Activated CD8-positive, alpha-beta memory T cell treated with anti-CD3 and anti-CD28 coated beads, Interleukin-2, amount 50 U/mL, for 1 hour (primary cell): ENCODE measurements around the gene NOS1AP.

Experiments used
- DNase-seq: peaks from one replicate; pipeline ENCODE4 v3.0.0-alpha.2; 2020; ENCODE audit errors: extremely low read depth

Gene NOS1AP

DNA sequence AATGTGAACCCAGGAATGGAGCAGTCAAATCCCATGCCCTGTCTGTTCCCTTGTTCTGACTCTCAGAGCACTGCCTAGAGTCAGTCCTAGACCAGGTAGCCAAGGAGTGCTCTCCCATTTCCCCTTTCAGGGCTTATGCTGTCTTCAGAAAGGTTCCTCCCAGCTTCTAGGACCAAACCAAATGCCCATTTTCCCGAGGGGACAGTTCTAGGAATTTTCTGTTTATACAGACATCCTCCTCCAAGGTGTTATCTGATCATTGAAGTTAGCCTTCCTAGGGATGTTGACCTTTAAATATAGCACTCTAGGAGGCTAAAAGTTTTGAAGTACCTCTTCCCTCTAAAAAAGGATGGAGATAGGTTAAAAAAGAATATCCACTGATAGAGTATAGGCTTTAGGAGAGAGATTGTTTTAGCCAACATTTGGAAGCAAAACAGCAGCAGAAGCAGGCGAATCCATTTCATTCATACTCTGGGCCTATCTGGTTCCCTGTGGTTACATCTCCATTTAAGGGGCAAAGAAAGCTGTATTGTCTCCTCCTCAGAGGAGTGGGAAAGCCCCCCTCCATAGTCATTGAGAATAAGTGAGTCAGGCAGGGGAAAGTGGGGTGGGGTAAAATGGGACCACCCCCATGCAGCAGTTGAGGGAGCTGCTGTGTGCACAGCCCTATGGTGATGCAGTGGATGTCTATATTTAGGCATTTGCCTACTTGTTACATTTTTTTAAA is 180.7 kb downstream of the NOS1AP start:
- DNase-seq, result no peak

DNA sequence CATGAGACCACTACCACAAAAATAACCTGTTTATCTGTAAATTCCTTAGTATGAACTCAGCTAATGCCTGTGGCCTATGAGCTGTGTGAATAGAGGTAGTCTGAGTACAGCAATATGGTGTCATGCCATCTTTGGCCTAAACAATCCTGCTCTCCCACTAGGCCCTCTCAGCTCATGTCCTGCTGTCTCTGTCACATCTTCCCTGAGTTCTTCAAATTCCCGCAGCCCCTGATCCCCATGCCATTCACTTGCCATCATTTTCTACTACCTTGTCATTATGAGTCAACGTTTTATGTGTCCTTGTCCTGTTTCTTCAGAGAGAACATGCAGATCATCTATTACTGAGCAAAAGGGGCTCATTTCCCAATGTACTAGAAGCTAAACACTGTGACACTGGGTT is 181.6 kb downstream of the NOS1AP start:
- no peak for DNase-seq

DNA sequence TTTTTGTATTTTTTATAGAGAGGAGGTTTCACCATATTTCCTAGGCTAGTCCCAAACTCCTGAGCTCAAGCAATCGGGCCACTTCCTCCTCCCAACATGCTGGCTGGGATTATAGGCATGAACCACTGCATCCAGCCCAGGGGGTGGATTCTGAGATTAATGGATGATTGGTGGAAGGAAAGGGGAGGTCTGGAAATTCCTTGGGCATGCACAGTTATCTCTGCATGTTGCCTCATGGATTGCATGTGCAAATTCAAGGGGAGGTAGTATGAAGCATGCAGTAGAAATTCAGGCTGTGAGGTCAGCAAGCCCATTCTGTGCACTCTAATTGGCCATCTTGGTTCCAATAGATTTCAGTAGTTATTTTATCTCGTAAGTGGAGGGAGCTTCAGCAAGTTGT is 182.7 kb downstream of the NOS1AP start:
- no peak for DNase-seq

DNA sequence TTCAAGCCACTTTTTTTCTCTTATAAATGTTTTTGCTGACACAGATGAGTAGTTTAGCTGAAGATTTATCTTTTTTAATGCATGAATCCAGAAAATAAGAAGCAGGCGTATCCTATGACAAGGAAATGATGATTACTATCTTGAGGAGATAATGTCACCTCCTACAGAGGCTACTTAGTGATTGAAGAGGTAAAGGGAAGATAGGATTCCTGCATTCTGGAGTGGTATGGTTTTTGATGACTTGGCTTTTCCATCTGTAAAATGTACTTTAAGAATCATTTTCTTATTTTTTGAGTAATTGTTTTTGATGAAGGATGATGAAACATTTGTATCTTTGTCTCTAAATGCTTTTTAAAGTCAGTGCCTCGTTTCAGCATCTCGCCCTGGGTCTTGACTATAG is 184.3 kb downstream of the NOS1AP start:
- no peak for DNase-seq

DNA sequence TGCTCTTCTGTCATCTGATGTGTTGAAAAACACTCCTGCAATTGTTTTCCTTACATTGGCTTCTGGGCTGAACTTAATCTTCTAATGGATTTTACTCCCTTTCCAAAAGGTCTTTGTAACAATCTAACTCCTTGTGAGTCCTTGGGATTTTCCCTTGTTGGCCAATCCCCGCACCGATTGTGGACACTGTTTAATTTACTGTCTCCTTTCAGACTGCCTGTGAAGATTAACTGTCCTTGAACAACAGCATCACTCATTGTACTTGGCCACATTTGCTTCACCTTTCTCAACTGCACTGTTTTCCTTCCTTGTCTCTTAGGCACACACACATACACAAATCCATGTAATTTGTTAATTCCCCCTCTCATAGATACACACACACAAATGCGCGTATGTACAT is 186.8 kb downstream of the NOS1AP start:
- no peak for DNase-seq

DNA sequence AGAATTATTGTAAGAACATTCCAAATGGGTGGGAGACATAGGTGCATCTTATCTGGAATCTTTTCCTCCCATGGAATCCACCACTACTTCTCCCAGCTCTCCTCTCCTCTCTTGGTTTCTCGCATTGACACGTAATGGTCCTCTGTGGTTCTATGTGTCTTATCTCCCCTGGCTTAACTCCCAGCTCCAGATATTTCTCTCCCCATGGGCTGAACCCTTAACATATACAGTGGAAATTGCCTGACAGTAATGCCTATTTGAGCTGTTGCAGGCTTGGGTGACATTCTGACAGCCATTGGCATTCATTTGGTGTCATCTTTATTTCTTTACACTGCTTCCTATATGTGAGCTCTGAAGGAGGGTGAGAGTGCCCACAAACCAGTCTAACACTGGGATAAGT is 188.9 kb downstream of the NOS1AP start:
- no peak for DNase-seq

DNA sequence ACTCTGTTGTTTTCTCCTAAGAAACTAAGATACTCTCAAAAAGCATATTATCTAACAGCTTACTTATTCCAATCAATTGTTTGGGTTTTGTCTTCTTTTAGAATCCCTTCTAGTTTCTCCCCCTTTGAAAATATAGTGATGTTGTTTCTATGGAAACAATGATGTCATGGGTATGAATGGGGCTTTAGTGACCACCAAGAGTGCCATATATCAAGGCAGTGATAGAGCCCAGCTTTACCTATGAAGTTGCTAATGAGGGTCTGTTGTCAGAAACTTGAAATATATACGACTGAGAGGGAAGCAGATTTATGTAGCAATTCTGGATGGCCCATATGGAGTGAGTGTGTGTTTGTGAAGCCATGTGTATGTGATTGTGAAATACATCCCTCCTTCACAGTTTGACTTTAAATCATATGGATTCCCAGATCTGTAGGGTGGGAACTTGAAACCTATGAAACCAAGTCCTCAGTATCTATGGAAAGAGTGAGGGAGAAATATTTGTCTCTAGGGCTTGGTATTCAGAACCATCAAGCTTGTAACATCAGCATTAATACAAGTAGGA is 190.5 kb downstream of the NOS1AP start:
- DNase-seq, result no peak

DNA sequence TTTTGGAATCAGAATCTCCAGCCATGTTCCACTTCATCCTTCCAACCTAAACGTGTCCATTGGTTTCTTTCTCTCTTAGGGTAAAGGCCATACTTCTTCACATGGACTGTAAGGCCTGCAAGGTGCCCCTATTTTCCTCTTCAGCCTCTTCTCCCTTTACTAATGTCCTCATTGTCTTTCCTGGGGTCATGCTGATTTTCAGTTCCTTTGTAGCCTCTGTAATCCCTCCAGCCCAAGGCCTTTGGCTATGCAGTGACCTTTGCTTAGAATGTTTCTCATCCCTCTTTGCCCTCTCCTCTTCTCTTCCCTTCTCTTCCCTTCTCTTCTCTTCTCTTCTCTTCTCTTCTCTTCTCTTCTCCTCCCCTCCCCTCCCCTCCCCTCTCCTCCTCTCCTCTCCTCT is 194.6 kb downstream of the NOS1AP start:
- DNase-seq, result no peak

DNA sequence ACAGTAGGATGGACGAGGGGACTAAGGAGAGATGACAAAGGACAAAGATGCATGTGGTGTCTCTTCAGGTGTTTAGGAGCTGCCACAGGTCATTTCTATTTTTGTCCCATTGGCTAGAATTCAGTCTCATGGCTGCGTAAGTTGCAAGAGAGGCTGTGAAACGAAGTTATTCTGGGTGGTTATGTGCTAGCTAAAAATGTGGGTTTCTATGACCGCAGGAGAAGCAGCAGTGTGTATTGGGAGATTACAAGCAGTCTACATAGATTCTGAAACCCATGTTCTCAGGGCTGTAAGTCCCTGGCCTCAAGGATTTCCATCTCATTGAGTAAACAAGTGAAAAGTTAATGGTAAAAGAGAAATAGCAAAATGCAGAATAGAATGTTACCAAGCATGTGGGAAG is 196.5 kb downstream of the NOS1AP start:
- no peak for DNase-seq

DNA sequence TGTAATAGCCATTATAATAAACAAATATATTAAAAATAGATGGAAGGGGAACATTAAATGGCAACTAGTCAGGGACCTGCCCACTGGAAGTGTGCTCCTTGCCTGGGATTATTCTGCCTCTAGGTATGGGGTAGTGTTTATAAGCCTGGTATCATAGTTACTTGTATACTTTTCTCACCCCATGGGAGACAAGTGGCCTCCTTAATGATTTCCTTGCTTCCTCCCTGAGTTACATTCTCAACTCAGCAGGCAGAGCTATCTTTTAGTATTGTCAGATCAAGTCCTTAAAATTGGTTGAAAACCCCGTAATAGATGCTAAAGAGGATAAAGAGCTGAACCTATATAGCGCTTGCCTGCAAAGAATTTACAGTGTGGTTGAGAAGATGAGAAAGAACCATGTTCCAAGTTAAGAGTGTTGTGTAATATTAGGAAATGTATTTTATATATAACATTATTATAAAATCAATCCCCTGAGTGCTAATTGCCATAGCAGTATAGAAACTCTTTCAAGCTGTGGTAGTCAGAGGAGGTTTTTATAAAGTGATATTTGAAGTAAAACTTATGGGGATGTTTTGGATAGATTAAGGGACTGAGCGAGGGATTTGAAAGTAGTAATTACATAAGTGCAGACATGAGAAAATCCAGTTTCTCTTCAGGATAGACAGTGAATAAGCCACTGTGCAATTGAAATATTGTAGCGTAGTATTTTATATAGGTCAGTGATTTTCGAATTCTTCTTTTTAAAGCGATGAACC is 200.7 kb downstream of the NOS1AP start:
- no peak for DNase-seq

DNA sequence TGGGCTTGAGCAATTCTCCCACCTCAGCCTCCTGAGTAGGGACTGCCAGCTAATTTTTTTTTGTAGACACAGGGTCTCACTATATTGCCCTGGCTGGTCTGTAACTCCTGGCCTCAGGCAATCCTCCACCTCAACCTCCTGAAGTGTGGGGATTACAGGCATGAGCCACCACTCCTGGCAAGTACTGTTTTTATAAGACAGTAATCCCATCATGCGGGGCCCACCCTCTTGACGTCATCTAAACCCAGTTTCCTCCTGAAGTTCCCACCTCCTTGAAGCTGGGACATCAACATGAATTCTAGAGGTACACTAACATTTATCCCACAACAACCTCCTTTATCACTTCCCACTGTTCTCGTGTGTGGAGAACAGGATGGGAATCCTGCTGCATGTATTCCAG is 202.5 kb downstream of the NOS1AP start:
- no peak for DNase-seq

DNA sequence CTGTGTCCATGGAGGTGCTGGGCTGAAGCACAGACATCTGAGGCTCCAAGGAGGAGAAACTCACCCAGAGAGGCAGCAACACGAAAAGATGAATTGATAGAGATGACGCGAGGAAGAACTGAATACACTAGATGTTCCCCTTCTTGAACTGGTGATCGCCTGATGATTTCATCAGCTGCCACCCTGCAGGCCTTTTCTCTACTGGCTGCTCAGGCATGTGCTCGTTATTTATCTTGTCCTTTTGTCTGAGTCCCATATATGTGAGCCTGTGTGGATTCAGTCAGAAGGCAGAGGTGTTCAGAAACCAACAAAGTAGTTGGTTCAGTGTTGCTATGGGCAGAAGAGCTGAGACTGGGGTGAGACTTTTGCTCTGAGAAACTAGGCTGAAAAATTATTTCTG is 202.9 kb downstream of the NOS1AP start:
- DNase-seq, result no peak

DNA sequence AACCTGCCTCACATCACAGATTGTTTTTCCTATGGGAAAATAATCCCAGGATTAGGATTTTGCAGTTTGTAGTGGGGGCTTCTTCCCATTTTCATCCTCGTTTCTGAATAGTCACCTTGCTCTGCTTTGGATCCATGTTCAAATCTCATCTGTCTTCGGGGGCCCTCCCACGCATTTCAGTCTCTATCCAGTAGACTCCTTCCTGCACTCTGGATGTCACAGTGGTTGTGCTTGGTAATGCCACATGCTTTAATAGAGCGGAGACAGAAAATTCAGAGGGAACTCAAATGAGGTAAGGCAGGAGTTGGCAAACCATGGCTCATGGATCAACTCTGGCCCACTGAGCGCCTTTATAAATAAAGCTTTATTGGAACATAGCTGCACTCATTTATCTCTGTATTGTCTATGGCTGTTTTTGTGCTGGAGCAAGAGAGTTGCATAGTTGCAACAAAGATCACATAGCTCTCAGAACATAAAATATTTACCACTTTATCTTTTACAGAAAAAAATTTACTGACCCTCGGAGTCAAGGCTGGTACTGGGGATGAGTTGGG is 206.2 kb downstream of the NOS1AP start:
- DNase-seq, result no peak

DNA sequence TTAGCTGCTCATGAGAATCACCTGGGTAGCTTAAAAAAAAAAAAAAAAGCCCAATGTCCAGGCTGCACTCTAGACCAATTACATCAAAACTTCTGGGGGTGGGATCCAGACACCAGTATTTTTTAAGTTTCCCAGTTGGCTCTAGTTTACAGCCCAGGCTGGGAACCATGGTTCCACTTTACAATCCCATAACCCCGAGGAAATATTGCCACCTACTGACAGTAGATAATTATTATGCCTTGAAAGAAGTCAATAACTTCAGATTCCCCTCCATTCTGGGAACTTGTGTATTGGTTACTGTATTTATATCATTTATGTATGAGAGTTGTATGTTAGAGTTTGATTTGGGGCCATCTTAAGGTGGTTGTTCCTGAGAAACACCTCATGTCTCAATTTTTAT is 207.0 kb downstream of the NOS1AP start:
- no peak for DNase-seq

DNA sequence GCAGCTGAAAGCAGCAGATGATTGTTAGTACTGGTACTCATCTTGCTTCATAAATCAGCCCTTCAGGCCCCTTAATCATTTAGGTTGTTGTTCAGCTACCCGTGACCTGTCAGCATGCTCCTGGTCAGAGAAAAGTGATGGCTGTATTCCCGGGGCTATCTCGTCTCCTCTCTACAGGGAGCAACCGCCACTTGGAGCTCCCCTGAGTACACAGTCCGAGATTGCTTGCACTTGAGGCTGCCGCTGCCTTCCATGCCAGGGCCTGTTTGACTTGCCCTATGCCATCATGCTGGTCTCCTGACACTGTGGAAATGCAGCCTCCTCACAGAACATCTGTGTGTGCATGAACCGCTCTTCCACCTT is 209.6 kb downstream of the NOS1AP start:
- no peak for DNase-seq

DNA sequence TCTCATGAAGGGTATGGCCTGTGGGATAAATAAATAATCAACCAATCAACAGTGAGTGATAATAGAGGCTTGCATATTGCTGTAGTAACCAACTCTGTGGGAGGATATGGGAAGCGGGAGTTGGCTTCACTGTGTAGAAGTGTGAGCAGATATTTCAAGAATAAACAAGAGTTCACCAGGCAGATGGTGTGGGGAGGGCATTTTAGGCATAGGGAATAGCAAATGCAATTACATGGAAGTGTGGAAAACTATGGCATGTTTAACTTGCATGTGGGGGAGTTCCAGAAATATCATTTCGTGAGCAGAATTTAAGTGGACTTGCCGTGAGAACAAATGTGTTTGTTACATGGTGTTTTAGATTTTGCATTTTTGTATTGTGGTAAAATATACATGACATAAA is 211.9 kb downstream of the NOS1AP start:
- DNase-seq, result no peak

DNA sequence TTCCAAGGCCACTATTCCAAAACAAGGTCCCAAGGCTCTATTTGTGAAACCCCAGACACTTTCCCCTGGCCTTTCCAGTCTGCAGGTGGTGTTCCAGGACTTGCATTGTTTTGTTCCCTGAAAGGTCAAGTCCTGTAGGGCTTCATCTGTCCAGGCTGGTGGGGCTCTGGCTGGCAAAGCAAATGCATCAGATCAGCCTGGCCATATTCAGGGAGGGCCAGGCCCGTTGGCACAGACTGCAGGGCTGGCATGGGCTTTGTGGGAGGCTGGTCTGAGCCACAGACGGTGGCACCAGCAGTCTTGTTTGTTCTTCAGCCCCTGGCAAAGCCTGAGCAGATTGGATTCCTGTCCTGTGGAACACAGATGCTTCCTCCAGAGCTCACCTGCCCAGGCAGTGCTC is 214.2 kb downstream of the NOS1AP start:
- no peak for DNase-seq

DNA sequence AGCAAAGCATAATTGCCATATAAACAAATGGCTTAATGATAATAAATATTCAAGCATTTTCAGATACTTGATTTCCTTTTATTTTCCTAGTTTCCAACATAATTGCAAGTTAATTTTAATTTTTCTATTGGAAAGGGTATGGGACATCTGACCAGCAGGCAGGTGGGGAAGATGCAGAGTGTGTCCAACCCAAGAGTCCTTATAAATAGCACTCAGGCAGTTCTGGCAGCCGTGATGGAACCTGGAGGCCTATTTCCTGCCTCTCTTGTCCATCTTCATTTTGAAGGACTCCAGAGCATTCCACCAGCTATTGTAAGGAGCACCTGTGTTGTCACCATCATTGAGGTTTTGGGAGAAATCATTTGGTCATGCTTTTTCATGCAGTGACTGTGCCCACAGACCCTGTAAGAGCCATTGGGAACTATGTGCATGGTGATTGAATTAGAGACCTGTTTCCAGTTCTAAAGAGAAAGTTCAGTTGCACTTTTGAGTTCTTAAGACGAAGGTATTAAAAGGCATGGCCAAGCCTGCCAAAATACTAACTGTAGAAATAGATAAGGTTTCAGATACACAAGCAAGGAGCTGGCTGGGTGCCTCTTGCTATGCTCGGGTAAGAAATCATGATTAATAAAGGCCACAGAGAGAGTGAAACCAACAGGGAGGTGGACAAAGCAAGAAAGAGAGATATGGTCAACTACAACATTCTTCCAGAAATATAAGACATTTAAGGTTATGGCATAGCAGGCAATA is 214.9 kb downstream of the NOS1AP start:
- no peak for DNase-seq

DNA sequence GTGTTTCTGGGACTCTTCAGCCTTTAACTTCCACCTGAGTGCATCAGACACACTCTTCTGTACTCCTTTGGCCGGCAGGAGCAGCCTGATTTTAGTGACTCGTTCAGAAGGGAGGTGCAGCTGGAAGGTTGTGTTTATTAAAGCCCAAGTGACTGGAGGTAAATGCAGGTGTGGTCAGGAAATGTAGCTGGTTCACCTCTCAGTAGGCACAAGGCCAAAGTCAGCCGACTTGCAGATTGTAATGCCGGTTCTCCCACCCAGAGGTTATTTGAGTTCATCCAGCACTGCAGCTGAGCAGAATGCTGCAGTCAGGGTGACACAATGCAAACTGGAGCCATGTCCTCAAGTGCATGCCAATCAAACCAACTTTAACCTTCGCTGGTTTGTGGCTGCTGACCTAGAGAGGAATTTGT is 215.7 kb downstream of the NOS1AP start:
- no peak for DNase-seq

DNA sequence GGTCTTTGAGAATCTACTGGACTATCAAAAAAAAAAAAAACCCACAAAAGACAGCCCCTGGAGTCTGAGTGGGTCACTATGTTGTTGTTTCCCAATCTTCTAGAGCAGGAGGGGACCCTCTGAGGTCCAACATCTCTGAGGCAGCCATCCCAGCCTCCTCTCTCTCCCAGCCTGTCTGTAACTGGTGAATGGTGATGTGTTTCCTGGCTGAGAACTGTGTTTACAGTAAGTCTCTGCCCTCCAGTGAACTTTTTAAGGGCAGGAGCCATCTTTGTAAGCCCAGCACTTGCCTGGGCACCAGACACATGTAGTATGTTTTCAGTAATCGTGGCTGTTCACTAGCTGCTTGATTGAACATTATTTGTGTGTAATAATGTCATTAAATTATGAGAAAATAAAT is 221.5 kb downstream of the NOS1AP start:
- DNase-seq, result no peak

DNA sequence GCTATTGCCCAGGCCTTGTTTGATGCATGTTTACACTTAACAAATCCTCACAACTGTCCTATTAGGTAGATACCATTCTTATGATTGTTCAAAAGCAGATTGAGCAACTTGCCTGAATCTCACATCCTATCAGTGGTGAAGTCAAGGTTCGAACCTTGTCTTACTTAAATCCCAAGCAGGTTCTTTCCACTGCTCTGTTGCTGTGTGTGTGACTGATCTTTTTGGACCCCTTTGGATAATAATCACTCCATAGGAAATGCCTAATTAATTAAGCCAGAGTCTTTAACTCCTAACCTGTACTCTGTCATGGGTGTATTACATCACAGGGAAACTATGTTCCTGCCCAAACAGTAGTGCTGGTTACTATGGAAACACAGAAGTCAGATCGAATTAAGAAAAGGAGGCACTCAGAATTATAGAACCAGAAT is 222.9 kb downstream of the NOS1AP start:
- DNase-seq, result no peak

DNA sequence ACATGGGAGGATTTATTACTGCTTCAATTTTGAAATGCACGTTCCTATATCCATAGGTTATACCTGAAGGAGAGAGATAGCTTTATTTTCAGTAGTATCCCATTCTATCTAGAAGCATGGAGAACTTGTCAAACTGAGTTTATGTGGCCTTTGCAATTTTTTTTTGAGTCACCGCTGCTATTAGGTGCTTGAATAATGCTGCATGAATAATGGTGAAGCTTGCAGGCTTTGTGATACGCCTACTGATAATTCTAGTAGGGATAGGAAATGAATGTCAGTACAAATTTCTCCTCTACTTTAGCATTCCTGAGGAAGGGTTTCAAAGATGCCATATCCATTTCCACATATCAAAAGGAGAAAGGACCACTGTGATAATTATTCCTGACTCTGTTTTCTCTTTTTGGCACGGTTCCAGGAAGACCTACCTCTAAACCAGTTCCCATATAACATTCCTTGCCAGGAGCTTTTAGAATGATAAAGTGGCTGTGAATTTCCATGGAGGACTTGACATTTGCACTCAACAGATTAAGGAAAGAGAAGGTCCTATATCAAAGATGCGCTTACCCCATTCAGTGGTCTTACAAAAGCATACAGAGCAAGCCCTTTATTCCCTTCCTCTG is 223.7 kb downstream of the NOS1AP start:
- DNase-seq, result no peak
